Natural killer cell (primary cell): ENCODE results near the gene KRTAP12-1. TPM values are rescaled to one million over a fixed set of nuclear protein-coding genes. Genes with fewer than 3 reads are reported as not detected.

Experiments used
- ATAC-seq, 3 donors: fragments of 150-1000 bp in 2 of 3; fragments of 200-7000 bp in 1 of 3; cut with Tn5 transposase; 1 replicate in 1 of 3; 2 replicates in 2 of 3; pipeline ENCODE4 v1.10.0; 2021; ENCODE audit warnings: mild to moderate bottlenecking in 2 of 3, moderate library complexity in 2 of 3
- DNase-seq, 2 donors: peaks; one replicate each; pipeline versions ENCODE4 v3.0.0 to v3.0.0-alpha.2; 2013 to 2021; ENCODE audit warnings: mixed read lengths in 1 of 2
- H3K27ac ChIP-seq: one replicate; pipeline ENCODE4 v1.5.1; 2013; ENCODE audit warnings: mild to moderate bottlenecking, low read length
- H3K27me3 ChIP-seq: one replicate; pipeline ENCODE4 v1.6.1; 2013; ENCODE audit warnings: low read length; ENCODE audit not compliant: control insufficient read depth, insufficient read depth
- H3K36me3 ChIP-seq: one replicate; pipeline ENCODE4 v1.6.1; 2013; ENCODE audit warnings: low read length; ENCODE audit not compliant: control insufficient read depth, insufficient read depth
- H3K4me1 ChIP-seq: one replicate; pipeline ENCODE4 v1.6.1; 2013; ENCODE audit warnings: low read length; ENCODE audit not compliant: control insufficient read depth, insufficient read depth
- H3K4me3 ChIP-seq: one replicate; pipeline ENCODE4 v1.5.1; 2013; ENCODE audit warnings: low read length
- H3K9me3 ChIP-seq: one replicate; pipeline ENCODE4 v1.6.1; 2013; ENCODE audit warnings: low read length; ENCODE audit not compliant: control insufficient read depth, insufficient read depth
- H3K27ac Mint-ChIP-seq, 2 donors: one replicate each; pipeline ENCODE4 v1.8.0; 2022; ENCODE audit warnings: mild to moderate bottlenecking in 2 of 2, mixed read lengths in 2 of 2, moderate library complexity in 1 of 2
- H3K27me3 Mint-ChIP-seq, 2 donors: one replicate each; pipeline ENCODE4 v1.8.0; 2022; ENCODE audit warnings: low read depth in 2 of 2, mixed read lengths in 2 of 2
- H3K36me3 Mint-ChIP-seq: one replicate; pipeline ENCODE4 v1.8.0; 2022; ENCODE audit warnings: mixed read lengths
- H3K4me1 Mint-ChIP-seq, 2 donors: one replicate each; pipeline ENCODE4 v1.8.0; 2022; ENCODE audit warnings: mixed read lengths in 2 of 2
- H3K4me3 Mint-ChIP-seq: one replicate; pipeline ENCODE4 v1.8.0; 2022; ENCODE audit warnings: mild to moderate bottlenecking, moderate library complexity, mixed read lengths
- H3K9me3 Mint-ChIP-seq, 2 donors: one replicate each; pipeline ENCODE4 v1.8.0; 2022; ENCODE audit warnings: mixed read lengths in 2 of 2
- WGBS: methylation state at CpG from one replicate; pipeline ENCODE4 v1.1.7; 2013; ENCODE audit warnings: missing lambda C conversion rate; ENCODE audit not compliant: insufficient coverage; 5-methylcytosine and 5-hydroxymethylcytosine counted together
- intact Hi-C: fragments of 100-400 bp; cut with micrococcal nuclease; formaldehyde crosslinking; loops from one replicate; pipeline ENCODE4 v1.14.2; 2022
- total RNA-seq, 4 donors: library from RNA; stranded (reverse); fragments of 120-200 nt in 1 of 4; gene quantifications; one replicate each; pipeline versions ENCODE4 v1.2.3 to v1.2.4, GENCODE V29; 2013 to 2022
- TF ChIP-seq, protein P1 (sequence below): fragments of 200-600 bp; IDR thresholded peaks from one replicate; pipeline ENCODE4 v1.8.0; 2022; ENCODE audit warnings: antibody characterized with exemption

The KRTAP12-1 gene
- total RNA-seq, 3 donors from 2014 or later (not counting 1 experiment from before 2014, with no cell fraction given), result not detected

DNA sequence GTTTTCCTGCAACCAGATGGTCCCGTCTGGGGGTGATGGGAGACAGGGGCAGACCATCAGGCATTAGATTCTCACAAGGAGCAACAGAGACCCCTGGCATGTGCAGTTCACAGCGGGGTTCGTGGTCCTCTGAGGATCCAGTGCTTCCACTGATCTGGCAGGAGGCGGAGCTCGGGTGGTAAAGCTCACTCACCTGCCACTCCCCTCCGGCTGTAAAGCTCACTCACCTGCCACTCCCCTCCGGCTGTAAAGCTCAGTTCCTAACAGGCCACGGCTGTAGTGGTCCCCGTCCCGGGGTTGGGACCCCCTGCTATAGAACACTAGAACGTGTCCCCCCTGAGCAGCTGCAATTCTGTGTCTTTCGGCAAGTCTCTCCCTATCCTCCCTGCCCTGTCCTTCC lies 19.6 kb upstream of the KRTAP12-1 start:
- H3K27me3 Mint-ChIP-seq, result peaks cover 69 to 79% of the 10 kb centered on the region in 2 donors
- no peaks in the 10 kb centered on the region for H3K36me3 ChIP-seq
- H3K27ac ChIP-seq, result no peak overlapping the region
- no peak overlapping the region for H3K4me3 Mint-ChIP-seq
- H3K27me3 ChIP-seq, result peaks cover 49% of the 10 kb centered on the region
- H3K4me1 Mint-ChIP-seq, result peaks cover 9 to 25% of the 10 kb centered on the region in 2 donors
- no peak for ATAC-seq
- DNase-seq, result no peak
- TF ChIP-seq, protein P1, sequence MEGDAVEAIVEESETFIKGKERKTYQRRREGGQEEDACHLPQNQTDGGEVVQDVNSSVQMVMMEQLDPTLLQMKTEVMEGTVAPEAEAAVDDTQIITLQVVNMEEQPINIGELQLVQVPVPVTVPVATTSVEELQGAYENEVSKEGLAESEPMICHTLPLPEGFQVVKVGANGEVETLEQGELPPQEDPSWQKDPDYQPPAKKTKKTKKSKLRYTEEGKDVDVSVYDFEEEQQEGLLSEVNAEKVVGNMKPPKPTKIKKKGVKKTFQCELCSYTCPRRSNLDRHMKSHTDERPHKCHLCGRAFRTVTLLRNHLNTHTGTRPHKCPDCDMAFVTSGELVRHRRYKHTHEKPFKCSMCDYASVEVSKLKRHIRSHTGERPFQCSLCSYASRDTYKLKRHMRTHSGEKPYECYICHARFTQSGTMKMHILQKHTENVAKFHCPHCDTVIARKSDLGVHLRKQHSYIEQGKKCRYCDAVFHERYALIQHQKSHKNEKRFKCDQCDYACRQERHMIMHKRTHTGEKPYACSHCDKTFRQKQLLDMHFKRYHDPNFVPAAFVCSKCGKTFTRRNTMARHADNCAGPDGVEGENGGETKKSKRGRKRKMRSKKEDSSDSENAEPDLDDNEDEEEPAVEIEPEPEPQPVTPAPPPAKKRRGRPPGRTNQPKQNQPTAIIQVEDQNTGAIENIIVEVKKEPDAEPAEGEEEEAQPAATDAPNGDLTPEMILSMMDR, result no peak
- WGBS, result 46% methylated on average over 12 of the region's 12 CpGs
- H3K4me1 ChIP-seq, result peaks cover 8% of the 10 kb centered on the region
- peaks cover 0 to 3% of the 10 kb centered on the region in 2 donors for H3K9me3 Mint-ChIP-seq
- H3K36me3 Mint-ChIP-seq, result peaks cover 13% of the 10 kb centered on the region
- no peak overlapping the region for H3K4me3 ChIP-seq
- peaks cover 9% of the 10 kb centered on the region for H3K9me3 ChIP-seq
- H3K27ac Mint-ChIP-seq, result no peak overlapping the region
- intact Hi-C loops, result no loop called here

DNA sequence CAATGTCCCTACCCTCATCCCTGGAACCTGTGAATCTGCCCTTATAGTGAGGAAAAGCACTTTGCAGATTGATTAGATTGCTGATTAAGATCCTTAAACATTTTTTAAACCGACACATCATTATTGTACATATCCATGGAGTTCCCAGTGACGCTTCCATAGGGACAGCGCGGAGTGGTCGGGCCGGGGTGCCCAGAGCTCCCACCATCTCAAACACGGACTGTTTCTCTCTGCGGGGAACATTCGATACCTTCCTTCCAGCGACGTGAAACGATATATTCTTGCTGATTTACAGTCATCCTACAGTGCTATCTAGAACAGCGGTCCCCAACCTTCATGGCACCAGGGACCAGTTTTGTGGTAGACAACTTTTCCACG lies 19.0 kb upstream of the KRTAP12-1 start:
- Mint-ChIP-seq H3K36me3 (peaks cover 13% of the 10 kb centered on the region), H3K4me1 (peaks cover 5 to 23% of the 10 kb centered on the region in 2 donors), H3K27ac (no peak overlapping the region), H3K27me3 (peaks cover 73 to 82% of the 10 kb centered on the region in 2 donors), H3K4me3 (no peak overlapping the region), H3K9me3 (peaks cover 0 to 3% of the 10 kb centered on the region in 2 donors)
- H3K4me3 ChIP-seq, result no peak overlapping the region
- H3K4me1 ChIP-seq, result peaks cover 2% of the 10 kb centered on the region
- DNase-seq (no peak), ATAC-seq (no peak)
- H3K9me3 ChIP-seq, result peaks cover 5% of the 10 kb centered on the region
- peaks cover 44% of the 10 kb centered on the region for H3K27me3 ChIP-seq
- 88% methylated on average over 13 of the region's 14 CpGs for WGBS
- H3K36me3 ChIP-seq, result no peaks in the 10 kb centered on the region
- intact Hi-C loops, result no loop called here
- TF ChIP-seq, protein P1, result no peak
- no peak overlapping the region for H3K27ac ChIP-seq

DNA sequence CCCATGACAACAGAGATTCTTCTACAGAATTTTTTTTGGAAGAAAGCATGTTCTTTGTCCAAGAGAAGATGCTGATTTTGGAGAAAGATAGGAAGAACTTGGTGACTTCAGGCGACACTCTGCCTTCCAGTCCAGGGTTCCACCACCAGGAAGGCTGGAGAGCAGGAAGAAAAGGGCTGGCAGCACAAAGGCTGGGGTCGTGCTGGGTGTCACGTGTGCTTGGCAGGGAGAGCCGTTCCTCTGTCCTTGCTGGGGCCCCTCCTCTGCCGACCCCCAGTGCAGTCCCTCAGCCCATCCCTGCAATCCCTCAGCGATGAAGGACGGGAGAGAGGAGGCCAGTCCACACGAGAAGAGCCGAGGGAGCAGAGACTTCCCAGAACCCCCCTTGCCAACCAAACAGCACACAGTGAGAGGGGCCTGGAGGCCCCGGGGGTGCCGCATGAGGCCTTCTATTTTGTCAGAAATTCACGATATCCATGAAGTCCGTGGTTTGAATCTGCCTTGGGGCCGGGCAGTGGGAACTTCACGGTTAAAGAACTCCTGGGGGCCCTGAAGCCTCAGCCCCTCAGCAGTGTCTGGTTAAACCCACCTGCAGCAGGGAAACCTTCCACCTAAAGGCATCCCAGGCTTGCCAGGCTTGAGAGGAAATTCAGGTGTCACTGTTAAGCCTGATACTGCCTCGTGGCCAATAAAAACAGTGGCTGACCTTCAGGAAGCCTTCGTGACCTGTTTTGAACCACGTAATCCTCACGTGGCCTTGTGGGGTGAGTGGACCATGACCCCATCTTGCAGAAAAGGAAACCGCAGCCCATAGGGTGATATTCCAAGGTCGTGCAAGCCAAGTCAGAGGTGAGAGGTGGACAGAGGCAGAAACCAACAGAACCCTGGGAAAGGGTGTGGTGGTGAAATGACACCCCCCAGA lies 18.4 kb upstream of the KRTAP12-1 start:
- Mint-ChIP-seq H3K4me3 (no peak overlapping the region), H3K27ac (no peak overlapping the region), H3K9me3 (no peaks in the 10 kb centered on the region), H3K27me3 (peaks cover 69 to 82% of the 10 kb centered on the region in 2 donors), H3K4me1 (peaks cover 0 to 17% of the 10 kb centered on the region in 2 donors), H3K36me3 (peaks cover 6% of the 10 kb centered on the region)
- H3K27ac ChIP-seq, result no peak overlapping the region
- intact Hi-C loops, result no loop called here
- H3K4me3 ChIP-seq, result no peak overlapping the region
- TF ChIP-seq, protein P1, result no peak
- H3K9me3 ChIP-seq, result no peaks in the 10 kb centered on the region
- DNase-seq (no peak), ATAC-seq (no peak)
- no peaks in the 10 kb centered on the region for H3K36me3 ChIP-seq
- H3K4me1 ChIP-seq, result no peaks in the 10 kb centered on the region
- H3K27me3 ChIP-seq, result peaks cover 42% of the 10 kb centered on the region
- WGBS, result 56% methylated on average over 21 of the region's 21 CpGs
